Thymus (tissue), 14 donors: ENCODE results near the gene LSM14A. TPM values are rescaled to one million over a fixed set of nuclear protein-coding genes. Genes with fewer than 3 reads are reported as not detected.
"Not testable (repeated sequence)": the region's sequence is repeated elsewhere in the genome, so short reads cannot be mapped to it uniquely, and the experiment has no call there.

Experiments
- DNase-seq, 9 donors: peaks; one replicate each; pipeline ENCODE4 v3.0.0-alpha.2; 2013; ENCODE audit warnings: low spot score in 9 of 9, low read depth in 6 of 9, missing footprints in 1 of 9
- H3K27ac ChIP-seq, 2 donors: one replicate each; pipeline ENCODE4 v1.5.1; 2013; ENCODE audit warnings: control low read depth in 1 of 2, low read depth in 1 of 2, low read length in 1 of 2, mild to moderate bottlenecking in 1 of 2, moderate library complexity in 1 of 2
- H3K27me3 ChIP-seq, 2 donors: one replicate each; pipeline ENCODE4 v1.5.1; 2013; ENCODE audit warnings: low read length in 1 of 2; ENCODE audit not compliant: control insufficient read depth in 2 of 2, insufficient read depth in 1 of 2
- H3K36me3 ChIP-seq, 2 donors: one replicate each; pipeline ENCODE4 v1.5.1; 2013; ENCODE audit warnings: low read length in 1 of 2, mild to moderate bottlenecking in 1 of 2, moderate library complexity in 1 of 2; ENCODE audit not compliant: control insufficient read depth in 2 of 2, insufficient read depth in 2 of 2
- H3K4me1 ChIP-seq, 2 donors: one replicate each; pipeline ENCODE4 v1.5.1; 2013; ENCODE audit warnings: low read length in 2 of 2; ENCODE audit not compliant: control insufficient read depth in 2 of 2, insufficient read depth in 2 of 2
- H3K4me3 ChIP-seq, 2 donors: one replicate each; pipeline ENCODE4 v1.5.1; 2013; ENCODE audit warnings: low read length in 2 of 2, control low read depth in 1 of 2, mild to moderate bottlenecking in 1 of 2
- H3K9me3 ChIP-seq, 2 donors: one replicate each; pipeline ENCODE4 v1.5.1; 2013; ENCODE audit warnings: low read length in 1 of 2, mild to moderate bottlenecking in 1 of 2; ENCODE audit not compliant: control insufficient read depth in 2 of 2, insufficient read depth in 1 of 2
- WGBS: extraction: QIAGEN DNeasy Blood & Tissue Kit; methylation state at CpG from one replicate; pipeline ENCODE4 v1.1.7; 2013; 5-methylcytosine and 5-hydroxymethylcytosine counted together
- long read RNA-seq, 10 donors: transcript quantifications; one replicate each; lab custom pipeline, GENCODE V29; 2026
- polyA plus RNA-seq: library from polyadenylated mRNA; stranded (reverse); fragments of 200-250 nt; gene quantifications from one replicate; pipeline ENCODE4 v1.2.3, GENCODE V29; 2013
- total RNA-seq: library from RNA; stranded (reverse); fragments of 120-200 nt; gene quantifications from one replicate; pipeline ENCODE4 v1.2.4, GENCODE V29; 2013
- donor health status: healthy.

LSM14A gene
- total RNA-seq (53.3 TPM), polyA plus RNA-seq (91.2 TPM)
- long read RNA-seq, donor 1, partial matches to known transcripts = 11 of 12 reads
- long read RNA-seq, donor 1, other reads (novel, unspliced or antisense) = 0 of 12 reads
- long read RNA-seq, donor 2, transcript LSM14A-201 (11 exons, 3,424 nt) = minor isoform, 9 of 267 reads
- long read RNA-seq, donor 2, transcript LSM14A-203 (10 exons, 3,596 nt) = major isoform, 23 of 267 reads
- long read RNA-seq, donor 2, partial matches to known transcripts = 229 of 267 reads
- long read RNA-seq, donor 2, other reads (novel, unspliced or antisense) = 0 of 267 reads
- long read RNA-seq, donor 3, transcript LSM14A-201 (11 exons, 3,424 nt) = minor isoform, 5 of 45 reads
- long read RNA-seq, donor 3, transcript LSM14A-203 (10 exons, 3,596 nt) = major isoform, 17 of 45 reads
- long read RNA-seq, donor 3, partial matches to known transcripts = 20 of 45 reads
- long read RNA-seq, donor 3, other reads (novel, unspliced or antisense) = 0 of 45 reads
- long read RNA-seq, donor 4, transcript LSM14A-201 (11 exons, 3,424 nt) = major isoform, 8 of 54 reads
- long read RNA-seq, donor 4, partial matches to known transcripts = 40 of 54 reads
- long read RNA-seq, donor 4, other reads (novel, unspliced or antisense) = 0 of 54 reads
- long read RNA-seq, donor 5, transcript LSM14A-203 (10 exons, 3,596 nt) = major isoform, 15 of 68 reads
- long read RNA-seq, donor 5, transcript LSM14A-201 (11 exons, 3,424 nt) = minor isoform, 11 of 68 reads
- long read RNA-seq, donor 5, partial matches to known transcripts = 42 of 68 reads
- long read RNA-seq, donor 5, other reads (novel, unspliced or antisense) = 0 of 68 reads
- long read RNA-seq, donor 6, transcript LSM14A-203 (10 exons, 3,596 nt) = major isoform, 8 of 27 reads
- long read RNA-seq, donor 6, transcript LSM14A-201 (11 exons, 3,424 nt) = minor isoform, 7 of 27 reads
- long read RNA-seq, donor 6, partial matches to known transcripts = 7 of 27 reads
- long read RNA-seq, donor 6, other reads (novel, unspliced or antisense) = 0 of 27 reads
- long read RNA-seq, donor 7, transcript LSM14A-203 (10 exons, 3,596 nt) = minor isoform, 12 of 64 reads
- long read RNA-seq, donor 7, transcript LSM14A-201 (11 exons, 3,424 nt) = major isoform, 14 of 64 reads
- long read RNA-seq, donor 7, partial matches to known transcripts = 33 of 64 reads
- long read RNA-seq, donor 7, other reads (novel, unspliced or antisense) = 0 of 64 reads
- long read RNA-seq, donor 8, partial matches to known transcripts = 18 of 27 reads
- long read RNA-seq, donor 8, other reads (novel, unspliced or antisense) = 0 of 27 reads
- long read RNA-seq, donor 9, transcript LSM14A-201 (11 exons, 3,424 nt) = minor isoform, 7 of 25 reads
- long read RNA-seq, donor 9, transcript LSM14A-203 (10 exons, 3,596 nt) = major isoform, 10 of 25 reads
- long read RNA-seq, donor 9, partial matches to known transcripts = 5 of 25 reads
- long read RNA-seq, donor 9, other reads (novel, unspliced or antisense) = 0 of 25 reads
- long read RNA-seq, donor 10, transcript LSM14A-201 (11 exons, 3,424 nt) = minor isoform, 5 of 56 reads
- long read RNA-seq, donor 10, transcript LSM14A-203 (10 exons, 3,596 nt) = major isoform, 7 of 56 reads
- long read RNA-seq, donor 10, partial matches to known transcripts = 40 of 56 reads
- long read RNA-seq, donor 10, other reads (novel, unspliced or antisense) = 0 of 56 reads

DNA sequence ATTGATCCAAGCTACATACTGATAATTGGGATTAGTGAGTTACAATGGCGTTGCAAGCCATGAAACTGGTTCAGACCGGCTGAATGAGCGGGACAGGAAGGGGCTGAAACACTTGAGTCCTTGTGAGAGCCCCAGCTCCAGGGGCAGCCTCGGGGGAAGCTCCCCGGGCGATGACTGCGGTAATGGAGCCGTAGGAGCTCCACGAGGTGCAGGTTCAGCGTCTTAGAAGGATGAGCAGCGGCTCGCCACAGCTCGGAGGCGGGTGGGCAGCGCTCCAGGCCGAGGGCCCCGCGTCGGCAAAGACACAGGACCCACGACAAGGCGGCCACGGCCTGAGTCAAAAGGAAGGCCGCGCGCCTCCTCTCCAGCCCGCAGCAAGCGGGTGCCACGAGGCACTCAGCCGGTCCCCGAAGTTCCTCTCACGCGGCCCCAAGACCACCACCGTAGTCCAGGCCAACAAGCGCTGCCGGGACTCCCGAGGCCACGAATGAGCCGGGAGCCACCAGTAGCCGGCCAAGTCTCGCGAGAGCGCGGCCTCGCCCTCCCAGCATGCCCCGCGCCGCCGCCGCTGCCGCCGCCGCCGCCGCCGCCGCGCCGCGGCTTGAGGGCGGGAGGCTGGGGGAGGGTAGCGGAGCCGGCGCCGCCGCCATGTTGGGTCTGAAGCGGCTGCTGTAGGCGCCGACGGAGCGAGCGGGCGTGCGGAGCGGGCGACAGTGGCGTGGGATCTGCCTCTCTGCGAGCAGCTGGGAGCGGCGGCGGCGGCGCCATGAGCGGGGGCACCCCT is at the start of gene LSM14A:
Gene LSM14A (plus strand): TSS at position 628 of the 784 bp plus-strand sequence. CDS start 139 bp downstream, at position 767.
- peak; percentile 60 to 94 (median 83) for DNase-seq
- Histone ChIP-seq H3K4me3 (peak within 1 kb of the TSS; percentile 87 to 94), H3K27ac (peak within 1 kb of the TSS; percentile 96 to 98), H3K36me3 (peaks cover 0 to 10% of the 10 kb centered on the region in 2 donors), H3K4me1 (peaks cover 3 to 20% of the 10 kb centered on the region in 2 donors), H3K9me3 (no peaks in the 10 kb centered on the region), H3K27me3 (no peaks in the 10 kb centered on the region)
- WGBS = under 1% methylated on average over 83 of the region's 83 CpGs

DNA sequence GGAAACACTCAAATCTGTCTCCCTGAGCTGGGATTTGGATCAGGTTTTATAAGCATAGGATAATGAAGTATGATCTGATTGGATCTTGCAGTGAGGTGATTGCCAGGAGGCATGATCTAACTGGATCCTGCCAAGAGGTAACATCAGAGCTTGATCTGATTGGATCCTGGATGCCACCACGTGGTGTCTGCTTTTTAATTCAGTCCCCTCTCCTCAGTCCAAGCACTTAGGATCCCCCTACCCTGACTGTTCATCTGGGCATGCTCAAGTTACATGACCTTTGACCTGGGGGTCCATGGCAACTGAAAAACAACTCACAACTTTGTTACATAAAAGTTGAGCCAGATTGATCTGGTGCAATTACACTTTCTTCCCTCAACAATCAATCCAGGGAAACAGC is 47.5 kb upstream of the LSM14A start:
- Histone ChIP-seq H3K9me3 (no peaks in the 10 kb centered on the region), H3K36me3 (no peaks in the 10 kb centered on the region), H3K27me3 (no peaks in the 10 kb centered on the region), H3K27ac (no peak overlapping the region), H3K4me3 (no peak overlapping the region), H3K4me1 (no peaks in the 10 kb centered on the region)
- 19% methylated on average over 1 of the region's 1 CpG for WGBS
- no peak for DNase-seq

DNA sequence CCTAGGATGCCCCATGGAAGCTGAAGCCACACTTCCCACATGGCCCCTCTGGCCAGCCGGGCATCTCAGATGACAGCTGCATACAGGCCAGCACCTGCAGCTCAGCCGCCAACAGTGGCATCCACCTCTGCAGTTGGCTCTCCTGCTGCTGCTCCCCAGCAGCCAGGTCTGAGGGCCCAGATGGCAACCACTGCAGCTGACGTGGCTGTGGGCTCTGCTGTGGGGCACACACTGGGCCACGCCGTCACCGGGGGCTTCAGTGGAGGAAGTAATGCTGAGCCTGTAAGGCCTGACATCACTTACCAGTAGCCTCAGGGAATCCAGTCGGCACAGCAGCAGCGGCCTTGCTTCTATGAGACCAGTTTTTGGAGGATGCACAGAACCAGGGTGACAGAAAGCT is 45.3 kb upstream of the LSM14A start:
- Histone ChIP-seq H3K4me3 (no peak overlapping the region), H3K36me3 (no peaks in the 10 kb centered on the region), H3K9me3 (no peaks in the 10 kb centered on the region), H3K4me1 (no peaks in the 10 kb centered on the region), H3K27me3 (no peaks in the 10 kb centered on the region), H3K27ac (no peak overlapping the region)
- WGBS = 89% methylated on average over 8 of the region's 8 CpGs
- DNase-seq = no peak

DNA sequence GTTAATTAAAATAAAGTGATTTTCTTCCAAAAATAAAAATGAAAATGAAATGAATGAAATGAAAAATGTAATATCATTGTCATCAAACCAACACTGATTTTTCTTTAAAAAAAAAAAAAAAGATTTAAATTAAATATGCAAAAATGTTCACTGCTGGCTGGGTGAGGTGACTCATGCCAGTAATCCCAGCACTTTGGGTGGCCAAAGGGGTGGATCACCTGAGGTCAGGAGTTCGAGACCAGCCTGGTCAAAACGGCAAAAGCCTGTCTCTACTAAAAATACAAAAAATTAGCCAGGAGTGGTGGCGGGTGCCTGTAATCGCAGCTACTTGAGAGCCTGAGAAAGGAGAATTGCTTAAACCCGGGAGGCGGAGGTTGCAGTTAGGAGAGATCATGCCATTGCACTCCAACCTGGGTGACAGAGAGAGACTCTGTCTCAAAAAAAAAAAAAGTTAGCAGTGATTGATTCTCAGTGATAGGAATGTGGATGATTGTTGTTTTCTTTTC is 44.6 kb upstream of the LSM14A start:
- 97% methylated on average over 6 of the region's 6 CpGs for WGBS
- H3K27me3 ChIP-seq = no peaks in the 10 kb centered on the region
- H3K27ac ChIP-seq = no peak overlapping the region
- DNase-seq = no peak
- no peak overlapping the region for H3K4me3 ChIP-seq
- no peaks in the 10 kb centered on the region for H3K9me3 ChIP-seq
- no peaks in the 10 kb centered on the region for H3K4me1 ChIP-seq
- H3K36me3 ChIP-seq = no peaks in the 10 kb centered on the region

DNA sequence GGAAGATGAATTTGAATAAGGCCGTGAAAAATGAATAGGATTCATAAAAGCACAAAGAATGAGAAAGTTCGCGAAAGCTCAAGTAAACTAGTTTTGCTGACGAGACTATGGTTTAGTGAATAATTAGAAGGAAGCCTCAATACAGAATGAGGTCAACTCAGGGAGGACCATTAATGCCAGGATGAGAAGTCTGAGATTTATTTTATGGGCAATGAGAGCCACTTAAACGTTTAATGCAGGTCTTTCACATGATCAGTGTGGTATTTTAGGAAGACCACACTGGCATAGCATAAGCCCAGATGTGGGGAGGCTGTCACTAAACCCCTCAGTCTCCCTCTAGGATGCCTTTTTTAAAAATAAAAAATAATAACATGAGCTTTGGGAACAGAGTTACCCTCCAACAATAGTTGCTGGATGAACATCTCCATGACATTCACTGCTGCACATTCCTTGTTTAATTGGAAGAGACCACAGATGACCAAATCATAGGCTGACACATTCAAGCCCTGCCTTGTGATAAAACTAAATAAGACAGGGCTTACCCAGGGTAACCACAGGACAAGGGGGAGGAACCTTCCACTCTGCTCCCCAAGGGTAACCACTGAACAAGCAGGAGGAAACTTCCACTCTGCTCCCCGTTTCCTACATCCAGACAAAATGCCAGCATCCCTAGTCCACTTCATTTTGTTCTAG is 43.6 kb upstream of the LSM14A start:
- Histone ChIP-seq H3K9me3 (no peaks in the 10 kb centered on the region), H3K4me3 (no peak overlapping the region), H3K27me3 (no peaks in the 10 kb centered on the region), H3K36me3 (no peaks in the 10 kb centered on the region), H3K4me1 (no peaks in the 10 kb centered on the region), H3K27ac (no peak overlapping the region)
- DNase-seq = no peak
- WGBS = 76% methylated on average over 6 of the region's 6 CpGs

DNA sequence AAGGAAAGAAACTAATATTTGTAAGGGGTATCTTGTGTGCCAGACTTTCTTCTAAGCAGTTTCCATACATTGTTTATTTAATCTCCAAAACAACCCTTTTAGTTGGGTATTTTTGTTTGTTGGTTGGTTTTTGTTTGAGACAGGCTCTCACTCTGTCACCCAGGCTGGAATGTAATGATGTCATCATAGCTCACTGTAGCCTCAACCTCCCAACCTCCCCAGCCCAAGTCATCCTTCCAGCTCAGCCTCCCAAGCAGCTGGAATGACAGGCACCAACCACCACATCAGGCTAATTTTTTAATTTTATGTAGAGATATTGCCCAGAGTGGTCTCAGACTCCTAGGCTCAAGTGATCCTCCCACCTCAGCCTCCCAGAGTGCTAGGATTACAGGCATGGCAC is 41.2 kb upstream of the LSM14A start:
- Histone ChIP-seq H3K9me3 (no peaks in the 10 kb centered on the region), H3K4me1 (peaks cover 0 to 6% of the 10 kb centered on the region in 2 donors), H3K27me3 (no peaks in the 10 kb centered on the region), H3K36me3 (no peaks in the 10 kb centered on the region), H3K27ac (no peak overlapping the region), H3K4me3 (no peak overlapping the region)
- no peak for DNase-seq

DNA sequence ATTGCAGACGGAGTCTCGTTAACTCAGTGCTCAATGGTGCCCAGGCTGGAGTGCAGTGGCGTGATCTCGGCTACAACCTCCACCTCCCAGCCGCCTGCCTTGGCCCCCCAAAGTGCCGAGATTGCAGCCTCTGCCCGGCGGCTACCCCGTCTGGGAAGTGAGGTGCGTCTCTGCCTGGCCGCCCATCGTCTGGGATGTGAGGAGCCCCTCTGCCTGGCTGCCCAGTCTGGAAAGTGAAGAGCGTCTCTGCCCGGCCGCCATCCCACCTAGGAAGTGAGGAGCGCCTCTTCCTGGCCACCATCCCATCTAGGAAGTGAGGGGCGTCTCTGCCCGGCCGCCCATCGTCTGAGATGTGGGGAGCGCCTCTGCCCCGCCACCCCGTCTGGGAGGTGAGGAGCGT is 40.2 kb upstream of the LSM14A start:
- 96% methylated on average over 21 of the region's 24 CpGs for WGBS
- not testable (repeated sequence) for H3K27ac ChIP-seq, H3K36me3 ChIP-seq, H3K27me3 ChIP-seq, H3K4me1 ChIP-seq, H3K4me3 ChIP-seq, DNase-seq, H3K9me3 ChIP-seq
